GM18499 (cell line): ENCODE measurements around the gene SPRYD7.
"Not testable (repeated sequence)": the region's sequence is repeated elsewhere in the genome, so short reads cannot be mapped to it uniquely, and the experiment has no call there.

Source experiments
- ATAC-seq: cut with Tn5 transposase; IDR thresholded peaks from one replicate; pipeline ENCODE4 v1.9.1; 2021; ENCODE audit warnings: moderate number of reproducible peaks; ENCODE audit not compliant: insufficient read depth, unreplicated experiment

SPRYD7 gene, protein sequence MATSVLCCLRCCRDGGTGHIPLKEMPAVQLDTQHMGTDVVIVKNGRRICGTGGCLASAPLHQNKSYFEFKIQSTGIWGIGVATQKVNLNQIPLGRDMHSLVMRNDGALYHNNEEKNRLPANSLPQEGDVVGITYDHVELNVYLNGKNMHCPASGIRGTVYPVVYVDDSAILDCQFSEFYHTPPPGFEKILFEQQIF

GRCh38 chr13:49936075-49936967 lies at the start of gene SPRYD7:
Gene SPRYD7 (minus strand): TSS chr13:49936340. CDS start chr13:49936235, 105 bp downstream.
- peak; percentile 95 for ATAC-seq

DNA sequence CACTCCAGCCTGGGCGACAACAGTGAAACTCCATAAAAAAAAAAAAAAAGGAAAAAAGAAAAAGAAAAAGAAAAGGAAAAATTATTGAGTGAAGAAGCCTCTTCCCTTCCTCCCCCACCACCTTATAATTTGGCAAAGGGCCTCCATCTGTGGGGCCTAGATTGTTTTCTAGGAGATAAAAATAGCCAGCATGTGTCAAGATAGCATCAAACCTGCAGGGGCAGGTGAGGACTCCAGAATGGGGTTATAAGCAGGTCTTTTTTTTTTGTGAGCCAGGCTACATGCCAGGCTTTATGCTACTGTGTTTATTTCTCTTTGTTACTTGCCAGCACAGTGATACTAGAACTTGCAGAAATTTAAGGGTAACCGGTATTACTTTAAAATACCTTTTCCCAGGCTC lies 49.0 kb upstream of the SPRYD7 start:
- no peak for ATAC-seq

- no peak for ATAC-seq
These were observed 44.1 kb upstream of the SPRYD7 start for GRCh38 chr13:49980266-49980665.

- no peak for ATAC-seq
These were observed 41.9 kb upstream of the SPRYD7 start for GRCh38 chr13:49977992-49978391.

DNA sequence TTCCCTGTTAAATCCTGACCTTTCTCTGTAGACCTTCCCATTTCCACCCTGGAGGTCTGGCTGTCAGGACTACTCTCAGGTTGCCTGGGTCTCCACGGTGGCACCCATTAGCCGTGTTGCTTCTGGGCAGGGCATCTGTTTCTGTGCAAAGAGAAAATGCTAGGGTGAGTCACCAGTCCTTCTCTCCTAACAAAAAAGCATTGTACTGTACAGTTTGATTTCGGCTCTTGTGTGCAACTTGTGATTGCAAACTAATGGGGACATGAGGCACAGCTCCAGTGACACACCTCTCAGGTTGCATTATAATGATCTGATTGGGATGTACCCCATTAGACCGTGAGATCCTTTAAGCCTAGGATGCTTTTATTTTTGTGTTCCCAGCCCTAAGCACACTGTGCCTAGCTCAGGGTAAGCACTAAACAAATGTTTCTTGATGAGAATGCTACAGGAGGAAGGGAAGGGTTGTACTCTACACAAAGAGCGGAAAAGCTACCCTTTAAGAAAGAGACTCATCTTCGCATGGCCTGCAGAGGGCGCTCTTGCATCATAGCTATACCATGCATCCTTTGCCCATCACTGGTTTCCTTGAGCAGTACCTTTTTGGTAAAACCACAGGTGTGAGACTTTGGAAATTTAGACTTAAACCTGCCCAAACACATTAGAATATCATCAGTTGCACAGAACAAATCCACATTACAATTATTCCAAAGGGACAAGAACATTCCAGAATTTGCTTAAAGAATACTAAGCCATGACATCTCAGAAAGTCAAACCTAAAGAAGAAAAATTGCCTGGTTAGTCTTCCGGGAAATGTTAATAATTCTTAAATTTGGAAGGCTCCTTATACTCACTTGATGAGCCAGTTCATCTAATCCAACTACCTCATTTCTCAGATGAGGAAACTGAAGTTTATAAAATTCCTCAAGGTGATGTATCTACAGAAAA lies 40.4 kb upstream of the SPRYD7 start:
- no peak for ATAC-seq

DNA sequence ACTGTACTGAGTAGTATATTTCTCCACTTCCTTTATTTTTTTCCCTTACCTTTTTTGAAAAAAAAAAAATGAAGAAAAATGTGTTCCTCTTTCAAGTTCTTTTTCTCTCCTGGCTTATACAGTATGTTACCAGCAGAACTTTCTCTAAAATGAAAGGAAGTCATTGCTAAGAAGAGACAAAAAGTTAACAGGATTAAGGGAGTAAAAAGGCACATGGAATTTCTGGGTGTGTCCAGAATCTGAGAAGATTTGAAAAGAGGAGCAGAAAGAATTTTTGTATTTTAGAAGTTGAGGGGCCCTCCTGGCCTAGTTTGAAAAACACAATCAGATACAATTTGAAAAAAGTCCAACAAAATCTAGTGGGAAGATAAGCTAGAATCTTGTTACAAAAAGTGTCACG lies 39.7 kb upstream of the SPRYD7 start:
- no peak for ATAC-seq

- ATAC-seq, result no peak
These were observed 36.6 kb upstream of the SPRYD7 start for GRCh38 chr13:49972709-49973108.

- ATAC-seq, result no peak
These were observed 31.3 kb upstream of the SPRYD7 start for GRCh38 chr13:49967456-49967855.

DNA sequence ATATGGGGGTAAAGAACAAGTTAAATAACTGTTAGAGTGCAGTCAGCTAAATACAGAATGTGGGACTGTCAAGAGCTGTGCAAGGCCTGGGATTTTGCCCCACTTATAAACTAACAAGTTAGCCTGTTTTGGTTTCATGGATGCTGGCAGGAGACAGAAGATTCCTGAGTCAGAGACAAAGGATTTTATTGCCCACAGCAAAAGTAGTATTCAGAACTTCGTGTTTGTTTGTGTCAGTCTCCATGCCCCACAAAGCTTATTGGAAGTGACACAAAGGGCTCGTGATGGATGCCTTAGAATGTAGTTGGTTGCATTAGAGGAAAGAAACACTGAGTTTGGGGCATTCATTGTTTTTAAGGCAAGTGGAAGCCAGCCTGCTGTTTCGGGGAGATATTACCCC lies 22.2 kb upstream of the SPRYD7 start:
- ATAC-seq, result no peak

GRCh38 chr13:49956131-49956530 lies 20.0 kb upstream of the SPRYD7 start:
- no peak for ATAC-seq

GRCh38 chr13:49954674-49955455 lies 18.7 kb upstream of the SPRYD7 start:
- ATAC-seq, result no peak

DNA sequence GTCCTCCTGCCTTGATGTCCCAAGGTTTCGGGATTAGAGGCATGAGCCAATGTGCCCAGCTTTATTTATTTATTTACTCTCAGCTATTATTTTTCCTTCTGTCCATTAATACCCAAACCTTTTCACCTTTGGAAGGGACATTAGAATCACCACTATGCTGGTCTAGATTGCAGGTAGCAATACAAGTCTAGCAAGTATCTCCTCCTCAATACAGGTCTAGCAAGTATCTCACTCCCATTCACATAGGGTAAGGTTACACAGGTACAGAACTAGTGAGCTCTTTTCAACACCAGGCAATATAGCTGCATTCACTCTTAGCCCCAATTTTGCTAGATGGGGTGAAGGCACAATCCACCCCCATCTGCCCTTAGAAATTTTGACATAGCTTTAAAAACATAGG lies 17.4 kb upstream of the SPRYD7 start:
- ATAC-seq, result no peak

DNA sequence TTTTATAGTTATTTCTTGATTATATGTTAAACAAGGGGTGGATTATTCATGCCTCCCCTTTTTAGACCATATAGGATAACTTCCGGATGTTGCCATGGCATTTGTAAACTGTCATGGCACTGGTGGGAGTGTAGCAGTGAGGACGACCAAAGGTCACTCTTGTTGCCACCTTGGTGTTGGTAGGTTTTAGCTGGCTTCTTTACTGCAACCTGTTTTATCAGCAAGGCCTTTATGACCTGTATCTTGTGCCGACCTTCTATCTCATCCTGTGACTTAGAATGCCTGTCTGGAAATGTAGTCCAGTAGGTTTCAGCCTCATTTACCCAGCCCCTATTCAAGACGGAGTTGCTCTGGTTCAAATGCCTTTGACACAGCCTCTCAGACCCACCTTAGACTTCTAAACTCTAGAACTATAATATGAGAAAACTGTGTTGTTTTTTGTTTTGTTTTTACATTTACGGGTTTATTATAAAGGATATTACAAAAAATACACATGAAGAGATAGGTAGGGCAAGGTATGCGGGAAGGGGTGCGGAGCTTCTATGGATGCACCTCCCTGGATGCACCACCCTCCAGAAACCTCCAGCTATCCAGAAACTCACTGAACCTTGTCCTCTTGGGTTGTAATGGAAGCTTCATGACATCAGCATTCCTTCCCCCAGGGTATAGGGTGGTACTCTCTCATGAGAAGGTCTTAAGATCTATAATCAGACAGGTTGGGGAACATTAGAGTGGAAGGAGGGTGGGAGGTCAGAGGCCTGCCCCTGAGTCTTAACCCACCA lies 15.8 kb upstream of the SPRYD7 start:
- ATAC-seq, result no peak

GRCh38 chr13:49948777-49949270 lies 12.7 kb upstream of the SPRYD7 start:
- not testable (repeated sequence) for ATAC-seq

DNA sequence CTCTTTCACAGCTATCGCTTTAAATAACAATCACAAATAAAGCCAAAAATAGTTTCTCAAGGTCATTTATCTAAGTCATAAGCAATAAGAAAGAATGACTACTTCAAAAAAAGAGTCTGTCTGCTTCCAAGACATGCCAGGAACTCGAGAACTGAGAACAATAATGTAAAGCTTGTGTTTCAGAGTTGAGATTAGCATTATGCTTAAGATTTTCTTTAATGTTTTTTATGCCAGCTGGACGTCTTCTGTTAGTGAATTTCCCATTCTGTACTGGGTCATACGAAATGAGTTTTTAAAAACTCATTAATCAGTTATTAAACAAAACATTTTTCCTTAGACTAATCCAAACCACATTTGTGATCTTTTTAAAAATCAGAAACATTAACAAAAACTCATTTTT lies 3.2 kb upstream of the SPRYD7 start:
- no peak for ATAC-seq

GRCh38 chr13:49938921-49939320 lies 2.8 kb upstream of the SPRYD7 start:
- ATAC-seq, result no peak

DNA sequence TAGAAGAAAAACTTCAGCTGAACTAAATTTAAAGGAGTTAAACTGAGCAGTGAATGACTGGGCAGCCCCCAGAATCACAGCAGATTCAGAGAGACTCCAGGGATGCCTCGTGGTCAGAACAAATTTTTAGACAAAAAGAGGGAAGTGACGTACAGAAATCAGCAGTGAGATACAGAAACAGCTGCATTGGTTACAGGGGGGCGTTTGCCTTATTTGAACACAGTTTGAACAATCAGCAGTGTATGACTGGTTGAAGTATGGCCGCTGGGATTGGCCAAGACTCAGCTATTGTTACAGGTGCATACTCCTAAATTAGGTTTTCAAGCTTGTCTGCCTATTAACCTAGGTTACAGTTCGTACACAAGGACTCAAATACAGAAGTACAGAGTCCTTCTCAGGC lies 2.2 kb upstream of the SPRYD7 start:
- ATAC-seq, result no peak

DNA sequence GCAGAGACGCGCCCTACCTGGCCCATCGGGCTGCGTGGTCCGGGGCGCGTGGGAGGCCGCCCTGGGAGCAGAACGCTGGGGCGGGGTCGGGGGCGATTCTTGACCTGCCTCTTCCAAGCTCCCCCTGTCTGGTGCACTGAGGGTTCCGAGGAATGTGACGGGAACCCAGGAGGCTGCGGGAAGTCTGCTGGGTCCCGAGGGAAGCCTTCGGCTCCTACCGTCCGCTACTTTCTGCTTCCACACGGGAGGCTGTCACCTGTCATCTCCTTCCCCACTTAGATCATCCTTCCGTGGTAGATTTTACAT lies 781 bp upstream of the SPRYD7 start:
- no peak for ATAC-seq
